H9 (cell line): ENCODE data around the gene CRACR2B. TPM values are rescaled to one million over a fixed set of nuclear protein-coding genes. Genes with fewer than 3 reads are reported as not detected.

Experiments used
- DNase-seq: peaks from one replicate; pipeline ENCODE4 v3.0.0-alpha.2; 2017
- H2AFZ ChIP-seq: one replicate; pipeline ENCODE4 v1.6.1; 2013; ENCODE audit warnings: mild to moderate bottlenecking, low read length, control low read depth, moderate library complexity
- H2AK5ac ChIP-seq: 2 replicates; pipeline ENCODE4 v1.6.1; 2013; ENCODE audit warnings: low read length, control low read depth, mixed read lengths; ENCODE audit not compliant: insufficient read length
- H2BK120ac ChIP-seq: one replicate; pipeline ENCODE4 v1.6.1; 2013; ENCODE audit warnings: low read depth, mild to moderate bottlenecking, low read length, control low read depth, inconsistent platforms; ENCODE audit not compliant: poor library complexity, severe bottlenecking
- H2BK12ac ChIP-seq: 2 replicates; pipeline ENCODE4 v1.6.1; 2013; ENCODE audit warnings: low read length, control low read depth, mixed read lengths, low read depth; ENCODE audit not compliant: insufficient read length
- H2BK15ac ChIP-seq: 2 replicates; pipeline ENCODE4 v1.6.1; 2013; ENCODE audit warnings: low read depth, low read length, control low read depth
- H2BK20ac ChIP-seq: one replicate; pipeline ENCODE4 v1.6.1; 2013; ENCODE audit warnings: low read depth, mild to moderate bottlenecking, low read length, control low read depth, inconsistent platforms; ENCODE audit not compliant: poor library complexity, severe bottlenecking
- H2BK5ac ChIP-seq: 2 replicates; pipeline ENCODE4 v1.6.1; 2013; ENCODE audit warnings: low read length, control low read depth, mixed read lengths; ENCODE audit not compliant: insufficient read length
- H3K14ac ChIP-seq: 2 replicates; pipeline ENCODE4 v1.6.1; 2013; ENCODE audit warnings: low read length, control low read depth; ENCODE audit not compliant: insufficient read depth
- H3K18ac ChIP-seq: 2 replicates; pipeline ENCODE4 v1.6.1; 2013; ENCODE audit warnings: low read depth, mild to moderate bottlenecking, mixed read lengths, low read length, control low read depth; ENCODE audit not compliant: insufficient read length
- H3K23ac ChIP-seq: 2 replicates; pipeline ENCODE4 v1.6.1; 2013; ENCODE audit warnings: low read length, control low read depth, mixed read lengths, low read depth; ENCODE audit not compliant: insufficient read length
- H3K23me2 ChIP-seq: 2 replicates; pipeline ENCODE4 v1.6.1; 2013; ENCODE audit warnings: low read depth, mild to moderate bottlenecking, mixed read lengths, low read length, control low read depth; ENCODE audit not compliant: insufficient read length, poor library complexity, severe bottlenecking
- H3K27ac ChIP-seq: 2 replicates; pipeline ENCODE4 v1.5.1; 2013; ENCODE audit warnings: low read length, control low read depth, mixed read lengths, low read depth; ENCODE audit not compliant: insufficient read length
- H3K27me3 ChIP-seq: 2 replicates; pipeline ENCODE4 v1.6.1; 2013; ENCODE audit warnings: low read length, control low read depth, inconsistent platforms; ENCODE audit not compliant: insufficient read depth
- H3K4ac ChIP-seq: 2 replicates; pipeline ENCODE4 v1.6.1; 2013; ENCODE audit warnings: low read depth, mild to moderate bottlenecking, control low read depth, inconsistent platforms, low read length, moderate library complexity
- H3K4me1 ChIP-seq: 2 replicates; pipeline ENCODE4 v1.6.1; 2013; ENCODE audit warnings: low read length, control low read depth, inconsistent platforms; ENCODE audit not compliant: insufficient read depth
- H3K4me2 ChIP-seq: 2 replicates; pipeline ENCODE4 v1.6.1; 2013; ENCODE audit warnings: low read length, control low read depth, mixed read lengths; ENCODE audit not compliant: insufficient read length, insufficient read depth
- H3K56ac ChIP-seq: 2 replicates; pipeline ENCODE4 v1.6.1; 2013; ENCODE audit warnings: low read depth, mild to moderate bottlenecking, mixed read lengths, low read length, control low read depth; ENCODE audit not compliant: insufficient read length
- H3K79me1 ChIP-seq: 2 replicates; pipeline ENCODE4 v1.6.1; 2013; ENCODE audit warnings: low read depth, mild to moderate bottlenecking, moderate library complexity, low read length, control low read depth, inconsistent platforms; ENCODE audit not compliant: insufficient read depth, poor library complexity, severe bottlenecking
- H3K79me2 ChIP-seq: 2 replicates; pipeline ENCODE4 v1.6.1; 2013; ENCODE audit warnings: low read length, control low read depth, inconsistent platforms; ENCODE audit not compliant: insufficient read depth
- H3K9ac ChIP-seq: 2 replicates; pipeline ENCODE4 v1.6.1; 2013; ENCODE audit warnings: low read length, control low read depth, mixed read lengths; ENCODE audit not compliant: insufficient read length; ENCODE audit errors: extremely low read depth
- H3K9me3 ChIP-seq: one replicate; pipeline ENCODE4 v1.6.1; 2013; ENCODE audit warnings: low read depth, low read length, inconsistent platforms; ENCODE audit not compliant: control insufficient read depth
- H3T11ph ChIP-seq: one replicate; pipeline ENCODE4 v1.6.1; 2013; ENCODE audit warnings: mild to moderate bottlenecking, low read length, control low read depth, inconsistent platforms
- H4K20me1 ChIP-seq: one replicate; pipeline ENCODE4 v1.6.1; 2013; ENCODE audit not compliant: control insufficient read depth, insufficient read length, insufficient read depth
- H4K5ac ChIP-seq: 2 replicates; pipeline ENCODE4 v1.6.1; 2013; ENCODE audit warnings: low read depth, mild to moderate bottlenecking, mixed read lengths, low read length, control low read depth; ENCODE audit not compliant: insufficient read length
- H4K8ac ChIP-seq: replicated peaks from 2 replicates; pipeline ENCODE4 v1.6.1; 2013; ENCODE audit warnings: low read length, control low read depth, mixed read lengths, low read depth; ENCODE audit not compliant: insufficient read length
- H4K91ac ChIP-seq: 2 replicates; pipeline ENCODE4 v1.6.1; 2013; ENCODE audit warnings: low read depth, mild to moderate bottlenecking, moderate library complexity, mixed read lengths, low read length, control low read depth; ENCODE audit not compliant: insufficient read length
- H3K27ac Mint-ChIP-seq, 3 experiments: 2 replicates in 2 of 3; 3 replicates in 1 of 3; pipeline ENCODE4 v1.8.0; 2020 to 2021; ENCODE audit warnings: mixed read lengths in 3 of 3, mild to moderate bottlenecking in 1 of 3, moderate library complexity in 1 of 3
- H3K27me3 Mint-ChIP-seq: 2 replicates; pipeline ENCODE4 v1.8.0; 2021; ENCODE audit warnings: low read depth, mild to moderate bottlenecking, moderate library complexity, mixed read lengths
- H3K36me3 Mint-ChIP-seq, 3 experiments: 2 replicates in 2 of 3; 3 replicates in 1 of 3; pipeline ENCODE4 v1.8.0; 2020 to 2021; ENCODE audit warnings: low read depth in 3 of 3, mixed read lengths in 3 of 3; ENCODE audit not compliant: insufficient read depth in 1 of 3
- H3K4me1 Mint-ChIP-seq, 2 experiments: 2 replicates each; pipeline ENCODE4 v1.8.0; 2020; ENCODE audit warnings: mixed read lengths in 2 of 2
- H3K4me3 Mint-ChIP-seq, 2 experiments: 2 replicates in 1 of 2; 3 replicates in 1 of 2; pipeline ENCODE4 v1.8.0; 2020 to 2021; ENCODE audit warnings: mild to moderate bottlenecking in 2 of 2, mixed read lengths in 2 of 2, moderate library complexity in 1 of 2
- H3K9me3 Mint-ChIP-seq, 2 experiments: 2 replicates in 1 of 2; 3 replicates in 1 of 2; pipeline ENCODE4 v1.8.0; 2020; ENCODE audit warnings: mild to moderate bottlenecking in 2 of 2, mixed read lengths in 2 of 2, moderate library complexity in 1 of 2
- WGBS: extraction: QIAGEN DNeasy Blood & Tissue Kit; methylation state at CpG from one replicate; pipeline ENCODE4 v1.1.7; 2013; ENCODE audit warnings: missing lambda C conversion rate, low lambda C conversion rate, mixed read lengths; ENCODE audit not compliant: insufficient read length; ENCODE audit errors: extremely low coverage; 5-methylcytosine and 5-hydroxymethylcytosine counted together
- total RNA-seq: library from RNA; stranded (reverse); gene quantifications from 2 replicates; pipeline ENCODE4 v1.2.1, GENCODE V29; 2021
- TF ChIP-seq, protein P1 (sequence below): fragments of 200-600 bp; sonication (generic); conservative IDR thresholded peaks from 3 replicates; pipeline ENCODE4 v1.8.0; 2021; ENCODE audit warnings: antibody characterized with exemption, mild to moderate bottlenecking

The CRACR2B gene
- total RNA-seq, 1 experiment from 2014 or later, result 29.0 TPM

- Histone ChIP-seq H3K18ac (no peak overlapping the region), H4K5ac (no peak overlapping the region), H4K91ac (no peak overlapping the region), H4K8ac (no peak overlapping the region), H3K4ac (no peak overlapping the region), H3K14ac (no peak overlapping the region), H3K9me3 (no peaks in the 10 kb centered on the region), H2AK5ac (no peak overlapping the region), H2AFZ (no peak overlapping the region), H3K56ac (no peak overlapping the region), H2BK12ac (no peak overlapping the region), H3K4me2 (no peak overlapping the region), H3K9ac (no peak overlapping the region), H3K23ac (no peak overlapping the region), H2BK20ac (no peak overlapping the region), H3K4me1 (no peaks in the 10 kb centered on the region; the same call in 1 of the 2 replicates), H2BK5ac (no peak overlapping the region), H3K79me2 (no peaks in the 10 kb centered on the region), H2BK120ac (no peak overlapping the region), H3T11ph (no peak overlapping the region), H2BK15ac (no peak overlapping the region), H4K20me1 (no peaks in the 10 kb centered on the region), H3K23me2 (no peaks in the 10 kb centered on the region), H3K27me3 (no peaks in the 10 kb centered on the region), H3K79me1 (no peaks in the 10 kb centered on the region), H3K27ac (no peak overlapping the region)
- H3K9me3 Mint-ChIP-seq, result no peaks in the 10 kb centered on the region
- peaks cover 21% of the 10 kb centered on the region for H3K27me3 Mint-ChIP-seq
- H3K36me3 Mint-ChIP-seq, result peaks cover 0 to 13% (median 0%) of the 10 kb centered on the region in 3 experiments; a peak in 3 of 7 replicates
- no CpG with 5 or more reads among the region's 21 CpGs for WGBS
- TF ChIP-seq, protein P1, sequence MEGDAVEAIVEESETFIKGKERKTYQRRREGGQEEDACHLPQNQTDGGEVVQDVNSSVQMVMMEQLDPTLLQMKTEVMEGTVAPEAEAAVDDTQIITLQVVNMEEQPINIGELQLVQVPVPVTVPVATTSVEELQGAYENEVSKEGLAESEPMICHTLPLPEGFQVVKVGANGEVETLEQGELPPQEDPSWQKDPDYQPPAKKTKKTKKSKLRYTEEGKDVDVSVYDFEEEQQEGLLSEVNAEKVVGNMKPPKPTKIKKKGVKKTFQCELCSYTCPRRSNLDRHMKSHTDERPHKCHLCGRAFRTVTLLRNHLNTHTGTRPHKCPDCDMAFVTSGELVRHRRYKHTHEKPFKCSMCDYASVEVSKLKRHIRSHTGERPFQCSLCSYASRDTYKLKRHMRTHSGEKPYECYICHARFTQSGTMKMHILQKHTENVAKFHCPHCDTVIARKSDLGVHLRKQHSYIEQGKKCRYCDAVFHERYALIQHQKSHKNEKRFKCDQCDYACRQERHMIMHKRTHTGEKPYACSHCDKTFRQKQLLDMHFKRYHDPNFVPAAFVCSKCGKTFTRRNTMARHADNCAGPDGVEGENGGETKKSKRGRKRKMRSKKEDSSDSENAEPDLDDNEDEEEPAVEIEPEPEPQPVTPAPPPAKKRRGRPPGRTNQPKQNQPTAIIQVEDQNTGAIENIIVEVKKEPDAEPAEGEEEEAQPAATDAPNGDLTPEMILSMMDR, result no peak
- H3K4me1 Mint-ChIP-seq, result peaks cover 22 to 66% of the 10 kb centered on the region in 2 experiments
- H3K27ac Mint-ChIP-seq, result no peak overlapping the region
- no peak for DNase-seq
- no peak overlapping the region; a peak in 1 of 5 replicates for H3K4me3 Mint-ChIP-seq
These were observed 32.8 kb downstream of the CRACR2B start for GRCh38 chr11:860234-861104.
